ENCODE results near the gene NCKAP5. TPM values are rescaled to one million over a fixed set of nuclear protein-coding genes. Genes with fewer than 3 reads are reported as not detected.

Gene NCKAP5
- total and polyA plus RNA-seq, 11 donors: 0.51 to 10.5 (median 5.2) TPM

DNA sequence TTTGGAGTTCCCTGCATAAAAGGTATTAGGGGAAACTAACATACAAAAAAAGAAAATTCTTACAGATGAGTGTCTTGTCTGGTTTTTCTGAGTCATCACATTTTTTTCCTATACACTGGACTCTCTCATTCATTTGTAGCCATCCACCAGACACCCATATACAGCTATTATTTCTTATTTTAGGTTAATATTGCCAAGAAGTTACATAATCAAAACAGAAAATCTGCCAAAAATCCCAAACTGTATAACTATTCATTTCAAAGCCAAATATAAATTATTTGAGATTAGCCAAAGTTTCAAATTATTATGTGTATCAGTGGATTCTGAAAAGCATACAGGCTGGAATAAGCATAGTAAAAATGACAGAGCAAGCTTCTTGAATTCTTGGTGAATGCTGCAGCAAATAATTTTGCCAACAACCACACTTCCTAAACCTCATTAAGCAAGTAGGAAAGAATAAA is 191.2 kb downstream of the NCKAP5 start:
- no peak overlapping the region for H3K27ac ChIP-seq

DNA sequence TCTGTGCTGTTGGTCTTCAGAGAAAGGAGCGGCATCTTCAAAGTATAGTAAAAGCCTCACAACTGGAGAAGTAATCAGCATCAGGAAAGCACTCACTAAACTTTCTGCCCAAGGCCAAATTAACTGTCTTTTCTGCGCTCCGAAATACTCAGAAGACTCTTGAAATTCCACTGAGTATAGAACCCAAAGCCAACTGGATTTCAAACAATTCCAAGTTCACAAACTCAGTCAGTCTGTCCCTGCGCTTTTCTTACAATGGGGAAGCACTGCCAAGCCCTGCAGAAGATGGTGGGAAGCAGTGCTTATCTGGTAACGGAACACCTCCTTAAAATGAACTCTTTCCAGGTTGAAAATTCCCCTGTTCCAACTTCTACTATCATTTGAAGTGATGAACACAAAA is 193.5 kb downstream of the NCKAP5 start:
- no peak overlapping the region for H3K4me3 ChIP-seq
- H3K4me1 ChIP-seq: no peaks in the 10 kb centered on the region
- TF ChIP-seq, protein P1, sequence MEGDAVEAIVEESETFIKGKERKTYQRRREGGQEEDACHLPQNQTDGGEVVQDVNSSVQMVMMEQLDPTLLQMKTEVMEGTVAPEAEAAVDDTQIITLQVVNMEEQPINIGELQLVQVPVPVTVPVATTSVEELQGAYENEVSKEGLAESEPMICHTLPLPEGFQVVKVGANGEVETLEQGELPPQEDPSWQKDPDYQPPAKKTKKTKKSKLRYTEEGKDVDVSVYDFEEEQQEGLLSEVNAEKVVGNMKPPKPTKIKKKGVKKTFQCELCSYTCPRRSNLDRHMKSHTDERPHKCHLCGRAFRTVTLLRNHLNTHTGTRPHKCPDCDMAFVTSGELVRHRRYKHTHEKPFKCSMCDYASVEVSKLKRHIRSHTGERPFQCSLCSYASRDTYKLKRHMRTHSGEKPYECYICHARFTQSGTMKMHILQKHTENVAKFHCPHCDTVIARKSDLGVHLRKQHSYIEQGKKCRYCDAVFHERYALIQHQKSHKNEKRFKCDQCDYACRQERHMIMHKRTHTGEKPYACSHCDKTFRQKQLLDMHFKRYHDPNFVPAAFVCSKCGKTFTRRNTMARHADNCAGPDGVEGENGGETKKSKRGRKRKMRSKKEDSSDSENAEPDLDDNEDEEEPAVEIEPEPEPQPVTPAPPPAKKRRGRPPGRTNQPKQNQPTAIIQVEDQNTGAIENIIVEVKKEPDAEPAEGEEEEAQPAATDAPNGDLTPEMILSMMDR (IDR thresholded peaks at IDR 0.05): no peak
- no peak for TF ChIP-seq POLR2A (IDR thresholded peaks at IDR 0.05)
- H3K27me3 ChIP-seq: no peaks in the 10 kb centered on the region
- no peak for DNase-seq
- intact Hi-C loops (cut with DNase I): no loop called here
- no peak for ATAC-seq
- WGBS, 4 donors: 75 to 80% (median 80%) methylated on average over 5 of the region's 5 CpGs
- no peaks in the 10 kb centered on the region for H3K9me3 ChIP-seq
- H3K36me3 ChIP-seq: no peaks in the 10 kb centered on the region
- no peak overlapping the region for H3K27ac ChIP-seq

More for the DNA sequence above, 191.2 kb downstream of the NCKAP5 start:
- H3K4me3 ChIP-seq: no peak overlapping the region
- ATAC-seq (no peak), DNase-seq (no peak)
- intact Hi-C loops (cut with DNase I): no loop called here
- H3K27me3 ChIP-seq: no peaks in the 10 kb centered on the region
- TF ChIP-seq, protein P1 (IDR thresholded peaks at IDR 0.05): no peak
- no peak for TF ChIP-seq POLR2A (IDR thresholded peaks at IDR 0.05)
- H3K4me1 ChIP-seq: no peaks in the 10 kb centered on the region
- H3K36me3 ChIP-seq: no peaks in the 10 kb centered on the region
- H3K9me3 ChIP-seq: no peaks in the 10 kb centered on the region

DNA sequence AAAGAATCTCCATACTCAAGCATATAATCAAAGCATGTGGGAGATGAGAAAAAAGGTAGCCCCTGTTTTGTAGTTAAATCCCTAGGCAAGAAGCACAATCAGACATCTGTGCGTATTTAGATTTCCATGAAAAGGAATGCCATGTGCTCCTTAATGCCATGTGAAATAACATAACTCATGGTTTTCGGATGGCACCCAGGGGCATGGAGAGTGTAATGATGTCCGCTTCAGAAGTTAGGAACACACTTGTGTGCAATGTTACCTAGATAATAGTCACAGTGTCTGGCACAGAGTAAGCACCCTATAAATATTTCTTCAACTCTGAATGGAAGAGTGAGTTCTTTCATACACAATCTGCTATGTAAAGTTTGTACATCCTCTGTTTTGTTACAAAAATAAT is 197.0 kb downstream of the NCKAP5 start:
- Histone ChIP-seq H3K27me3 (no peaks in the 10 kb centered on the region), H3K4me3 (no peak overlapping the region), H3K27ac (no peak overlapping the region), H3K9me3 (no peaks in the 10 kb centered on the region), H3K4me1 (no peaks in the 10 kb centered on the region), H3K36me3 (no peaks in the 10 kb centered on the region)
- 85 to 93% (median 90%) methylated on average over 3 of the region's 3 CpGs for WGBS, 4 donors
- DNase-seq: no peak
- ATAC-seq: no peak
- intact Hi-C loops (cut with DNase I): no loop called here
- TF ChIP-seq POLR2A (IDR thresholded peaks at IDR 0.05): no peak
- TF ChIP-seq, protein P1 (IDR thresholded peaks at IDR 0.05): no peak

DNA sequence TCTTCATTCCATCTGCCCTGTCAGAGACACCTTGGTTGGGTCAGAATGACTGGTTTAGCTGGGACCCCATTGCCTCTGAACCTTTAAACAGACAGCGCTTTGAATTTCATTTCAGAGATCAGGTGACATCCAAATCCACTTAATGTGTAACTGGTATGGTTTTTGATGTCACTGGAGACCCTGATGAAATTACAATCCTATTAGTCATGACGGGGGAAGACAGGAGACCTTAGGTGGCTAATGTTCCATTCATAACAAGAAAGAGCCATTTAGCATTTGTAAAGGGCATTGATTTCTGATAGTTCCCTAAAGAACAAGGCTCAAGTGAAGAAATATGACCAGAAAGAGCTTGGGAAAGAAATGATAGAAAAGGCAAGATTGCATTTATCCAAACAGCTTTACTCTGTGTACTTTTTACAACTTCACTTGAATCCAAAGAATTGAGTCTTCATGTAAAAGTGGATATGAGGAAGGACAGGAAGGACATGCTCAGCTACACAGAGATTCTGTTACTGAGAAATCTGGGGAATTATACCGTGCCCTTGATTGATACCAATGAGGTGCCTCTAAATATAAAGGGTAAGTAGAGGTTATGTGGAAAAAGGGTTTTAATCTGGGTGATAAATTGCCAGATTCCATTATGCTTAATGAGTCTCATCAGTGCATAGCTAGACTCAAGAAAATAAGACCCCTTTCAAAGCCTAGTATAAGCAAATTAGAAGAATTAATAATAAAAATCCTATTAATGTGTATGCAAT is 198.2 kb downstream of the NCKAP5 start:
- TF ChIP-seq, protein P1 (IDR thresholded peaks at IDR 0.05): no peak
- TF ChIP-seq POLR2A (IDR thresholded peaks at IDR 0.05): no peak
- no peaks in the 10 kb centered on the region for H3K27me3 ChIP-seq
- no peak overlapping the region for H3K27ac ChIP-seq
- no peak overlapping the region for H3K4me3 ChIP-seq
- H3K4me1 ChIP-seq: no peaks in the 10 kb centered on the region
- no peaks in the 10 kb centered on the region for H3K9me3 ChIP-seq
- H3K36me3 ChIP-seq: no peaks in the 10 kb centered on the region
- DNase-seq: no peak
- WGBS, 4 donors: 87 to 92% (median 89%) methylated on average over 3 of the region's 3 CpGs
- intact Hi-C loops (cut with DNase I): no loop called here
- ATAC-seq: no peak
